OCI-LY1 (cell line): ENCODE measurements around the gene SLC25A38.

ENCODE experiments used
- EZH2 ChIP-seq: fragments of 200-600 bp; sonication (generic), shearing (Covaris generic); IDR thresholded peaks from 2 replicates; pipeline ENCODE4 v1.8.0; 2017; ENCODE audit warnings: borderline replicate concordance, mixed run types, mild to moderate bottlenecking, antibody characterized with exemption, low read length, moderate library complexity, mixed read lengths
- TF ChIP-seq, protein P1 (sequence below): fragments of 200-600 bp; sonication (generic), shearing (Covaris generic); IDR thresholded peaks from 2 replicates; pipeline ENCODE4 v1.5.1; 2017; ENCODE audit warnings: mild to moderate bottlenecking, antibody characterized with exemption, low read length, moderate library complexity, mixed read lengths

DNA sequence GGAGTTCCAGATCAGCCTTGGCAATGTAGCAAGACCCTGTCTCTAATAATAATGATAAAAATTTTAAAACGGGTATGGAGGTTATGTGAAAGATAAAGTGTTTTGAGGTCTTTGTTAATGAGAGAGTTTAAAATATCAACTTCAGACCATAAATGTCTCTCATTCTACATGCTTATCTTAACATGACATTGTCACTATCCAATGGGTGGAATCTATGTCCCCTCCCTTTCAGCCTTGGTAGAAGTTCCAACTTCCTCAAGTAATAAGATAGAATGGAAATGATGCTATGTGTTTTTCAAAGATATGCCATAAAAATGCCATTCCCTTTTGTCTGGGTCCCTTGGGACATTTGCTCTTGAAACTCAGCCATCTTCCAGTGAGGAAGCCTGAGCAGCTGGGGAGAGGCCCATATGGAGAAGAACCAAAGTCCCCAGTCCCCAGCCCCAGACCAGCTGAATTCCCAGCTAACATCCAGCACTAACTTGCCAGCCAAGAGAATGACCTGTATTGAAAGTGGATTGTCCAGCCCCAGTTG is 40.3 kb downstream of the SLC25A38 start:
- TF ChIP-seq, protein P1, sequence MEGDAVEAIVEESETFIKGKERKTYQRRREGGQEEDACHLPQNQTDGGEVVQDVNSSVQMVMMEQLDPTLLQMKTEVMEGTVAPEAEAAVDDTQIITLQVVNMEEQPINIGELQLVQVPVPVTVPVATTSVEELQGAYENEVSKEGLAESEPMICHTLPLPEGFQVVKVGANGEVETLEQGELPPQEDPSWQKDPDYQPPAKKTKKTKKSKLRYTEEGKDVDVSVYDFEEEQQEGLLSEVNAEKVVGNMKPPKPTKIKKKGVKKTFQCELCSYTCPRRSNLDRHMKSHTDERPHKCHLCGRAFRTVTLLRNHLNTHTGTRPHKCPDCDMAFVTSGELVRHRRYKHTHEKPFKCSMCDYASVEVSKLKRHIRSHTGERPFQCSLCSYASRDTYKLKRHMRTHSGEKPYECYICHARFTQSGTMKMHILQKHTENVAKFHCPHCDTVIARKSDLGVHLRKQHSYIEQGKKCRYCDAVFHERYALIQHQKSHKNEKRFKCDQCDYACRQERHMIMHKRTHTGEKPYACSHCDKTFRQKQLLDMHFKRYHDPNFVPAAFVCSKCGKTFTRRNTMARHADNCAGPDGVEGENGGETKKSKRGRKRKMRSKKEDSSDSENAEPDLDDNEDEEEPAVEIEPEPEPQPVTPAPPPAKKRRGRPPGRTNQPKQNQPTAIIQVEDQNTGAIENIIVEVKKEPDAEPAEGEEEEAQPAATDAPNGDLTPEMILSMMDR, result no peak
- TF ChIP-seq EZH2, result no peak
